Neural progenitor cell (in vitro differentiated cells): ENCODE measurements around the gene SPTBN5.

Experiments
- EZH2 ChIP-seq: fragments of 200-600 bp; sonication (generic); IDR thresholded peaks from 2 replicates; pipeline ENCODE4 v1.6.1; 2017; ENCODE audit warnings: antibody characterized with exemption, mild to moderate bottlenecking, moderate library complexity
- TF ChIP-seq, protein P1 (sequence below): fragments of 200-600 bp; sonication (generic); IDR thresholded peaks from 2 replicates; pipeline ENCODE4 v1.5.1; 2017; ENCODE audit warnings: antibody characterized with exemption, mild to moderate bottlenecking

DNA sequence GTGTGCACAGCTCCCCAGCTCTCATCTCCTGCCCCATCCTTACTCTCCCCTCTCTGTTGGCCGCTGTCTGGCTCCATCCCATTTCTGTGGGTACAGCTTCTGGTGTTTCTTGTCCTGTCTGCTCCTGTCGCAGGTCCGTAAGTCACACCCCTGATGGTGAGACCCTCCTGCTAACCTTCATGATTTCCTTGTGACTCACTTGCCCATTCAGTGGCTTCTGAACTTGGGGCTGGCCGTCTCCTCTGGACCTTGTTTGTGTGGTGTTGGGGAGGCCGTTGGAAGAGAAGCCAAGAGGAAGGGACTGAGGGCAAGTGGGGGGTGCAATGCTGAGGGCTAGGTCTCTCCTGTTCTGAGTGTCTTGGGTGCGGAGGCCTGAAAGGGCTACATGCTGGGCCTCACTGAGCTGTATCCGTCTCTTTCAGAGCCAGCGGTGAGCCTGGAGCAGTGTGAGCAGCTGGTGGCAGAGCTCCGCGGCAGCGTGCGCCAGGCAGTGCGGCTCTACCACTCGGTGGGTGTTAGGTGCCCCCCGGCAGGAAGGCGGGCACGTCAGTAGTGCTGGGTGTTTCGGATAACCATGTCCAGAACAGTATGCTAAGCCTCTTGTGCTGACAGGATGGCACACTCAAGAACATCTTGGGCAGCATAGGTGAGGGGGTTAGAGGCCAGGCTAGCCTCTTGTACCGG lies 69.6 kb downstream of the SPTBN5 start:
- TF ChIP-seq, protein P1, sequence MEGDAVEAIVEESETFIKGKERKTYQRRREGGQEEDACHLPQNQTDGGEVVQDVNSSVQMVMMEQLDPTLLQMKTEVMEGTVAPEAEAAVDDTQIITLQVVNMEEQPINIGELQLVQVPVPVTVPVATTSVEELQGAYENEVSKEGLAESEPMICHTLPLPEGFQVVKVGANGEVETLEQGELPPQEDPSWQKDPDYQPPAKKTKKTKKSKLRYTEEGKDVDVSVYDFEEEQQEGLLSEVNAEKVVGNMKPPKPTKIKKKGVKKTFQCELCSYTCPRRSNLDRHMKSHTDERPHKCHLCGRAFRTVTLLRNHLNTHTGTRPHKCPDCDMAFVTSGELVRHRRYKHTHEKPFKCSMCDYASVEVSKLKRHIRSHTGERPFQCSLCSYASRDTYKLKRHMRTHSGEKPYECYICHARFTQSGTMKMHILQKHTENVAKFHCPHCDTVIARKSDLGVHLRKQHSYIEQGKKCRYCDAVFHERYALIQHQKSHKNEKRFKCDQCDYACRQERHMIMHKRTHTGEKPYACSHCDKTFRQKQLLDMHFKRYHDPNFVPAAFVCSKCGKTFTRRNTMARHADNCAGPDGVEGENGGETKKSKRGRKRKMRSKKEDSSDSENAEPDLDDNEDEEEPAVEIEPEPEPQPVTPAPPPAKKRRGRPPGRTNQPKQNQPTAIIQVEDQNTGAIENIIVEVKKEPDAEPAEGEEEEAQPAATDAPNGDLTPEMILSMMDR: no peak
- TF ChIP-seq EZH2: no peak
